Measurements from ENCODE around the gene TGFA.

GRCh38 chr2:70557171-70557838 lies 3.7 kb upstream of the TGFA start:
- TF ChIP-seq FOXA1 (IDR thresholded peaks at IDR 0.05) = no peak
- no peak for TF ChIP-seq FOXM1 (IDR thresholded peaks at IDR 0.05; ENCODE audit: borderline replicate concordance)
- no peak for TF ChIP-seq SP1 (IDR thresholded peaks at IDR 0.05)
- TF ChIP-seq HDGF (IDR thresholded peaks at IDR 0.05; ENCODE audit: borderline replicate concordance) = no peak
- TF ChIP-seq CTBP1 (IDR thresholded peaks at IDR 0.05; ENCODE audit: borderline replicate concordance) = no peak
- TF ChIP-seq NFRKB (IDR thresholded peaks at IDR 0.05) = no peak
- no peak for TF ChIP-seq FOXK2 (IDR thresholded peaks at IDR 0.05)
- TF ChIP-seq TARDBP (IDR thresholded peaks at IDR 0.05) = no peak

Measured in HEK293T (cell line).